GM12874 (cell line): Measurements from ENCODE around the gene LY6G6D.

ENCODE experiments used
- TF ChIP-seq, protein P1 (sequence below): IDR thresholded peaks from 2 replicates; pipeline ENCODE4 v1.5.1; 2011; ENCODE audit warnings: low read depth, mild to moderate bottlenecking, control low read depth, low read length, moderate library complexity; ENCODE audit not compliant: insufficient read depth

The LY6G6D gene

DNA sequence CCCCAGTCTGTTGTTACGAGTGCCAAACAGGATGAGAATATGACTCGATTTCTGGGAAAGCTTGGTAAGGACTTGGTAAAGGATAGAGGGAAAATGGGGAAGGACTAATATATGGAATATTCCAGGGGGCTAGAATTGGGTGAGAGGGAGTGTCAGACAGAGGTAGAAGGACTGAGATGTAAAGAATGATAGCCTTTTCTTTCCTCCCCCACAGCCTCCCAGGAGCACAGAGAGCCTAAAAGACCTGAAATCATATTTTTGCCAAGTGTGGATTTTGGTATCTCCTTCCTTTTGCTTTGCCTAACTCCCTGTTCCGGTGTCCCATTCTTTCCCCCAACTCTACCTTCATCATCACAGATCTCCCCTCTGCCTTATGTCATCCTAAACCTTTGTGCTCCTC is 27.7 kb downstream of the LY6G6D start:
- TF ChIP-seq, protein P1, sequence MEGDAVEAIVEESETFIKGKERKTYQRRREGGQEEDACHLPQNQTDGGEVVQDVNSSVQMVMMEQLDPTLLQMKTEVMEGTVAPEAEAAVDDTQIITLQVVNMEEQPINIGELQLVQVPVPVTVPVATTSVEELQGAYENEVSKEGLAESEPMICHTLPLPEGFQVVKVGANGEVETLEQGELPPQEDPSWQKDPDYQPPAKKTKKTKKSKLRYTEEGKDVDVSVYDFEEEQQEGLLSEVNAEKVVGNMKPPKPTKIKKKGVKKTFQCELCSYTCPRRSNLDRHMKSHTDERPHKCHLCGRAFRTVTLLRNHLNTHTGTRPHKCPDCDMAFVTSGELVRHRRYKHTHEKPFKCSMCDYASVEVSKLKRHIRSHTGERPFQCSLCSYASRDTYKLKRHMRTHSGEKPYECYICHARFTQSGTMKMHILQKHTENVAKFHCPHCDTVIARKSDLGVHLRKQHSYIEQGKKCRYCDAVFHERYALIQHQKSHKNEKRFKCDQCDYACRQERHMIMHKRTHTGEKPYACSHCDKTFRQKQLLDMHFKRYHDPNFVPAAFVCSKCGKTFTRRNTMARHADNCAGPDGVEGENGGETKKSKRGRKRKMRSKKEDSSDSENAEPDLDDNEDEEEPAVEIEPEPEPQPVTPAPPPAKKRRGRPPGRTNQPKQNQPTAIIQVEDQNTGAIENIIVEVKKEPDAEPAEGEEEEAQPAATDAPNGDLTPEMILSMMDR, result no peak

DNA sequence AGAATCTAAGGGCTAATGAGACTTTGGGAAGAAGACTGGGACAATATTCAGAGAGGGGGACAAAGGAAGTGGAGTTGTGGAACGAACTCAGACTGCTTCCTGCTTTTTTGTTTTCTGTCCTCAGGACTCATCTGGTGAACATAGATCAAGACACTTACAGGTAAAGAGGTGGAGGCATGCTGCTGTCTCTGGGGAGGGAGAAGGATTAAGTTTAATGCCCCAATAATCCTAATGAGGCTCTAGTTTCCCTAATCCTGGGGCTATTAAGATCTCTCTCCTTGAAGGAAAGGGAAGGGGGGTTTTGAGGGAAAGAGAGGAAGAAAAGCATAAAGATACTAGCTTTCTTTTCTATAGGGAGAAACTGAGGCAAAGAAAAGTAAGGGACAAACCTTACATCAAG is 29.3 kb downstream of the LY6G6D start:
- TF ChIP-seq, protein P1, result no peak

DNA sequence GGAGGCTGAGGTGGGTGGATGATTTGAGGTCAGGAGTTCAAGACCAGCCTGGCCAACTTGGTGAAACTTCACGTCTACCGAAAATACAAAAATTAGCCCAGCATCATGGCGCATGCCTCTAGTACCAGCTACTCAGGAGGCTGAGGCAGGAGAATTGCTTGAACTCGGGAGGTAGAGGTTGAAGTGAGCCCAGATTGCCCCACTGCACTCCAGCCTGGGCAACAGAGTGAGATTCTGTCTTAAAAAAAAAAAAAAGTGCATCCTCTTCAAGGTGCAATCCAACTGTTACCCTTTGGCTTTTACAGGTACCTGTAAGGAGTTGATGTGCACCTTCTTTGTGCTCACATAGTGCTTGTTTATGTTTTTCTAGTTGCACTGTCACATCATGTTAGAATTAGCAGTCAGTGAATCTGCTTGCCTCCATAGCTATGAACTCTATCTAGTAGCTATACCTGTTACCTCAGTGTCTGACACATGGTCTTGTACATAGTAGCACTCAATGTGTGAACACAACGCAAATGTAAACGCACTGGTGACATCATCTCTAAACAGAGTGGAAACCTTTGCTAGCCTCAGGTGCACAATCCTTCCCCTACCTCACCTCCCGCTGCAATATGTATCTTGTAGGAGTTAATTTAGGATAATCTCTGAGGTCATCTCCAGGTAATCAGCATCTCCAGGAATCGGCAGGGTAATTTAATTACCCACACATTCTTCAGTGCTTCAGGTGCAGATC is 34.3 kb downstream of the LY6G6D start:
- TF ChIP-seq, protein P1, result no peak

DNA sequence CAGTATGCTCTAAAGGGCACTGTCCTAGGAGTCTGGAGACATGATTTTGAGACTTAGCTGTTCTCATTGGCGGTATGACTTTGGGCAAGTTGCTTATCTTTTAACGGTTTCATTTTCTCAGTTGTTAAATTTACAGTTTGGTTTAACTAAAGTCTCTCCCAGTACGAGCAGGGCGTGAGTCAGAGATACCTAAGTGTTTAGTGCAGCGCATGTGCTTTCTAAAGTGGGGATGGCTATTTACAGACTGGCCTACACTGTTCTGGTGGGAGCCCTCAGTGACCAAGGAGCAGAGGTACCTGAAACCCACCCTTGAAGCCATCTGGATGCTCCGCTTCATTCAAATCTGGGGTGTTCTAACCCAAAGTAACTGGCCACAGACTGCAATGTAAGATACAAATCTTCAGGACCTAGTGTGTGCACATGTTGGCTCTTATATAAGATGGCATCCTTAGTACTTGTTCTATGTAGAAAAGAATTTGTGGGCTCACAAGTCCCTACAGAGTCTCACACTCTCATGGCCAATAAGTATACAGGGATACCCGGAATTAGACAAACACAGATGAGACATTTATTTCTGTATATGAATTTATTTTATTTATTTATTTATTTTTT is 35.4 kb downstream of the LY6G6D start:
- TF ChIP-seq, protein P1, result no peak

DNA sequence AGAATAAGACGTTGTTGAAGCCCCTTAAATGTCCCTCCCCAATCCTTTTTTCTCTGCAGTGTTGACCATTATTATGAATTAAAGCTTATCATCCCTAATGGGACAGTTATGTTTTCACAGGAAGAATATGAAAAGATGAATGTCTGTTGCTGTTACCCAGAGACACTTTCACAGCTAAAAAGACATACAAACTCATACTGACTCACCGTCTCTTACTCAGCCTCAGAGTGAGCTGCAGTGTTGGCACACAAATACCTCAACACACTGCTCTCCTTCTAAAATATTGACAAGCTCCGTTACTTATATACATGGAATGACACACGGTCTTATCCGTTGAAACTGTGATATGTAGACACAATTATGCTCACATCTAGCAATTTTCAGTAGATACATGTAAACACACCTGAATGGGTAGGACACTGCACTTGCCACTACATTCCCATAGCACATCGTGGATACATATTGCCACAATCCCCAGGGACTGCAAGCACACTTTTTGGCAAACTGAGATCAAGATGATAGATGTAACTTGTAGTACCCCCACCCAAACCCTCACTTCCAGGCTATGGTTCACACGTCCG is 37.7 kb downstream of the LY6G6D start:
- TF ChIP-seq, protein P1, result no peak

DNA sequence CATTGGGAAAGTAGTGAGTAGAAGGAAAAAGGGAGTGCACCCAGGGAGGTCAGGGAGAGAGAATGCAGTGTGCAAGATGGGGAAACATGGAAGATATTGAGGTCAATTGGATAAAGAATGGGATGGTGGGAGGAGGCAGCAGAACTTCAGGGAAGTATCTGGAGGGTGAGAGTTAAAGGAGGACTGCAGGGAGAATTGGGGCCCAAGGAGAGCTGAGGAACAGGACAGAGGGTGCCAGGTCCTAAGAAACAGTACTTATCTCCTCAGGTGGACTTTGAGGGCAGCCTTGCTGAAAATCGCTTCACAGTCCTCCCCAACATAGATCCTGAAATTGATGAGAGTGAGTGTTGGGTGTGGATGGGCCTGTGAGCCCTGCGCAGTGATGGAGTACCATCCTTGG is 43.1 kb downstream of the LY6G6D start:
- TF ChIP-seq, protein P1, result no peak

DNA sequence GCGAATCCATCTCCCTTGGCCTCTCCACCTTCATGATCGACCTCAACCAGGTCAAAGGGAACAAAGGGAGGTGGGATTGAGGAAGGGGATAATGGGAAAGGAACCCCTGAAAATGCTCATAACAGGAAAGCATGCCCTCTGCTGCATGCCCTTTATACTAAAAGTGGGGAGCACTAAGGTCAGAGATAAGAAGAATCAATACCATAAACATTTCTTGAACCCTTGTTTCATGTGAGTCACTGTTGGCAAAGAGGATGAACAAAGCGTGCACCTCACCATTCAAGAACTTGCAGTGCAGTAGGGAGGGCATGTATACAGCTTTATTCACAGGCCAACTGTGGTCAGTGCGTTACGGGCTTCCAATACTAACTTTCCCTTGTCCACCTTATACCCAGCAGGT is 45.6 kb downstream of the LY6G6D start:
- TF ChIP-seq, protein P1, result no peak
